Spleen (tissue), 11 donors: Measurements from ENCODE around the gene TRPV2. TPM values are rescaled to one million over a fixed set of nuclear protein-coding genes. Genes with fewer than 3 reads are reported as not detected.
A peak's percentile ranks its signal among the peaks of the same experiment; 100 is the strongest.
"Not testable (repeated sequence)": the region's sequence is repeated elsewhere in the genome, so short reads cannot be mapped to it uniquely, and the experiment has no call there.

Experiments
- DNase-seq: peaks from one replicate; pipeline ENCODE4 v3.0.0-alpha.2; 2020
- H3K27ac ChIP-seq, 8 donors: fragments of 200-600 bp; sonication (generic) in 7 of 8; 1 replicate in 4 of 8; 2 replicates in 4 of 8; pipeline versions ENCODE4 v1.5.0 to v1.8.0; 2016 to 2021; ENCODE audit warnings: inconsistent platforms in 4 of 8, mild to moderate bottlenecking in 4 of 8, moderate library complexity in 1 of 8
- H3K27me3 ChIP-seq, 7 donors: fragments of 200-600 bp; sonication (generic) in 6 of 7; replicated peaks in 1 of 7; 1 replicate in 4 of 7; 2 replicates in 3 of 7; pipeline versions ENCODE4 v1.5.0 to v1.8.0; 2016 to 2021; ENCODE audit warnings: inconsistent platforms in 3 of 7, mild to moderate bottlenecking in 1 of 7
- H3K36me3 ChIP-seq, 6 donors: fragments of 200-600 bp; sonication (generic) in 5 of 6; 1 replicate in 4 of 6; 2 replicates in 2 of 6; pipeline versions ENCODE4 v1.5.0 to v1.8.0; 2016 to 2021; ENCODE audit warnings: inconsistent platforms in 2 of 6
- H3K4me1 ChIP-seq, 6 donors: fragments of 200-600 bp; sonication (generic) in 5 of 6; 1 replicate in 3 of 6; 2 replicates in 3 of 6; pipeline versions ENCODE4 v1.5.0 to v1.8.0; 2016 to 2021; ENCODE audit warnings: inconsistent platforms in 3 of 6
- H3K4me3 ChIP-seq, 8 donors: fragments of 200-600 bp; sonication (generic) in 7 of 8; 1 replicate in 4 of 8; 2 replicates in 4 of 8; pipeline versions ENCODE4 v1.5.0 to v1.8.0; 2016 to 2021; ENCODE audit warnings: inconsistent platforms in 4 of 8, mild to moderate bottlenecking in 4 of 8, moderate library complexity in 2 of 8
- H3K9me3 ChIP-seq, 8 donors: fragments of 200-600 bp; sonication (generic) in 7 of 8; 1 replicate in 4 of 8; 2 replicates in 4 of 8; pipeline versions ENCODE4 v1.5.0 to v1.8.0; 2016 to 2021; ENCODE audit warnings: inconsistent platforms in 4 of 8
- POLR2A ChIP-seq, 3 donors: fragments of 450-650 bp; IDR thresholded peaks; one replicate each; pipeline ENCODE4 v1.5.1; 2017; ENCODE audit warnings: antibody characterized with exemption in 3 of 3, mild to moderate bottlenecking in 1 of 3
- POLR2AphosphoS5 ChIP-seq, 3 donors: sonication (generic); formaldehyde crosslinking; IDR thresholded peaks; one replicate each; pipeline ENCODE4 v1.5.1; 2017; ENCODE audit warnings: antibody characterized with exemption in 3 of 3
- WGBS, 5 donors: extraction: QIAGEN DNeasy Blood & Tissue Kit in 3 of 5; methylation state at CpG; one replicate each; pipeline versions ENCODE4 v1.1.5 to v1.1.7; 2013 to 2018; 5-methylcytosine and 5-hydroxymethylcytosine counted together
- intact Hi-C: fragments of 100-400 bp; cut with DNase I; formaldehyde crosslinking; loops from one replicate; pipeline ENCODE4 v1.15.0; 2023; ENCODE audit warnings: low total_unique reads
- polyA plus RNA-seq, 3 donors: library from polyadenylated mRNA; stranded (reverse); fragments of 200-250 nt; gene quantifications; one replicate each; pipeline ENCODE4 v1.2.1, GENCODE V29; 2013
- total RNA-seq, 7 donors: library from RNA; depleted of rRNA in 3 of 7; stranded (reverse); fragments of >200 nt in 3 of 7; fragmentation: NEBNext Ultra II Directional in 4 of 7; extraction: Animal tissue kit (Norgen Biotek cat#: 25700) in 4 of 7; gene quantifications; one replicate each; pipeline versions ENCODE4 v1.1.0 to v1.2.1, GENCODE V29; 2016 to 2021
- TF ChIP-seq, protein P1 (sequence below), 11 experiments: fragments of 200-600 bp in 7 of 11; fragments of 450-650 bp in 4 of 11; sonication (generic) in 4 of 11; IDR thresholded peaks in 8 of 11; conservative IDR thresholded peaks in 3 of 11; 1 replicate in 7 of 11; 2 replicates in 4 of 11; pipeline versions ENCODE4 v1.4.0 to v1.8.0; 2016 to 2021; ENCODE audit warnings: antibody characterized with exemption in 11 of 11, inconsistent platforms in 4 of 11, mild to moderate bottlenecking in 1 of 11
- donor health status: healthy with polysubstance abuse.
- donor health status: DM: no; HTN: no; CAD: no; lungs with moderate emphysema.
- donor health status: DM: no; HTN: no; CAD: no.
- donor health status: Bipolar disorder and iron deficiency.
- donor health status: healthy.
- donor health status: DM: no; HTN: no; CAD: no.
- donor health status: DM: yes; HTN: yes; CAD: no.

The TRPV2 gene
- total and polyA plus RNA-seq, 10 donors, result 37.0 to 85.7 (median 52.6) TPM

DNA sequence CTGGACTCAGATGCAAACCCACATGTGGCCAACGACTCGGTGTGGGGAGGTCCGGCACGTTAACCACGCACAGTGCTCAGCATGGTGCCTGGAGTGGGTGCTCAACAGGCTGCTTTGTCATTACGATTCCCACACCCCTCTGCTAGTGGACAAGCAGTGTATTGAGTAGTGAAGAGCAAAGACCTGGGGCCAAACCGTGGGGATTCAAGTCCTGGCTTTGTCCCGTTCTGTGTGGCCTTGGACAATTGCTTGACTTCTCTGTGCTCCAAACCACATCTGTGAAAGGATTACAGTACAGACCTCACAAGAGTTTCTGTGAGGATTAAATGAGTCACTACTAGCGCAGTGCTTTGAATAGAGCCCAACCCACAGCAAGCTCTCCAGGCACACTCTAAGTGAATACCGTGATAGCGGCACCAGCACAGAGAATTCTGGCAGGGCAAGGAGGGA lies 33.8 kb downstream of the TRPV2 start:
- H3K4me3 ChIP-seq, result no peak overlapping the region
- no peaks in the 10 kb centered on the region for H3K9me3 ChIP-seq
- intact Hi-C loops, result no loop called here
- TF ChIP-seq, protein P1, sequence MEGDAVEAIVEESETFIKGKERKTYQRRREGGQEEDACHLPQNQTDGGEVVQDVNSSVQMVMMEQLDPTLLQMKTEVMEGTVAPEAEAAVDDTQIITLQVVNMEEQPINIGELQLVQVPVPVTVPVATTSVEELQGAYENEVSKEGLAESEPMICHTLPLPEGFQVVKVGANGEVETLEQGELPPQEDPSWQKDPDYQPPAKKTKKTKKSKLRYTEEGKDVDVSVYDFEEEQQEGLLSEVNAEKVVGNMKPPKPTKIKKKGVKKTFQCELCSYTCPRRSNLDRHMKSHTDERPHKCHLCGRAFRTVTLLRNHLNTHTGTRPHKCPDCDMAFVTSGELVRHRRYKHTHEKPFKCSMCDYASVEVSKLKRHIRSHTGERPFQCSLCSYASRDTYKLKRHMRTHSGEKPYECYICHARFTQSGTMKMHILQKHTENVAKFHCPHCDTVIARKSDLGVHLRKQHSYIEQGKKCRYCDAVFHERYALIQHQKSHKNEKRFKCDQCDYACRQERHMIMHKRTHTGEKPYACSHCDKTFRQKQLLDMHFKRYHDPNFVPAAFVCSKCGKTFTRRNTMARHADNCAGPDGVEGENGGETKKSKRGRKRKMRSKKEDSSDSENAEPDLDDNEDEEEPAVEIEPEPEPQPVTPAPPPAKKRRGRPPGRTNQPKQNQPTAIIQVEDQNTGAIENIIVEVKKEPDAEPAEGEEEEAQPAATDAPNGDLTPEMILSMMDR (IDR thresholded peaks at IDR 0.05 in 8 of 11, conservative IDR thresholded peaks at IDR 0.05 in 3 of 11), result no peak
- peak in 1 of 3 donors; percentile 36 for TF ChIP-seq POLR2AphosphoS5 (IDR thresholded peaks at IDR 0.05)
- no peaks in the 10 kb centered on the region for H3K27me3 ChIP-seq
- 82 to 89% (median 83%) methylated on average over 9 to 11 of the region's 11 CpGs for WGBS, 5 donors
- peak overlapping the region in 2 of 8 donors; percentile 22 to 42 for H3K27ac ChIP-seq
- H3K36me3 ChIP-seq, result peaks cover 0 to 73% (median 24%) of the 10 kb centered on the region in 6 donors
- no peak for DNase-seq
- H3K4me1 ChIP-seq, result peaks cover 4 to 57% (median 30%) of the 10 kb centered on the region in 6 donors

DNA sequence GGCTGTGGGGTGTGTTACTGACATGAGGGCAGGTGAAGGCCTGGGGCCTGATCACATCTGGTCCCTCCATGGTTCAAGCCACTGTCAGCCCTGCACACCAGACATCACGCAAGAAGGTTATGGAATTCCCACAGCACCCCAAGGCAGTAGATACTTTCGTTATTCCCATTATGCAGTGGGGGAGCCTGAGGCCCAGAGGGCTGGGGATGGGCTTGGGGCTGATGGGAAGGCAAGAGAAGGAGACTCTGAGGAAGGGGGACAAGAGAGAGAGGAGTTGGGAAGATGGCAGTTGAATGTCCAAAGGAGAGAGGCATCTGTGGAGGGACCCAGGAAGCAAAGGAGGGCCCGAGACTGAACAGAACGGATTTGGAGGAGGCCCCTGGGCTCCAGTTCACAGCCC lies 34.7 kb downstream of the TRPV2 start:
- no peak overlapping the region for H3K27ac ChIP-seq
- 83 to 95% (median 89%) methylated on average over 4 of the region's 4 CpGs for WGBS, 5 donors
- peaks cover 0 to 49% (median 22%) of the 10 kb centered on the region in 6 donors for H3K4me1 ChIP-seq
- no peaks in the 10 kb centered on the region for H3K27me3 ChIP-seq
- intact Hi-C loops, result loop anchor here (5.0 kb wide), 1 partner anchor 72 kb away; no protein-coding TSS in a partner anchor
- no peaks in the 10 kb centered on the region for H3K9me3 ChIP-seq
- TF ChIP-seq, protein P1 (IDR thresholded peaks at IDR 0.05 in 8 of 11, conservative IDR thresholded peaks at IDR 0.05 in 3 of 11), result no peak
- no peak for TF ChIP-seq POLR2AphosphoS5 (IDR thresholded peaks at IDR 0.05)
- no peak for TF ChIP-seq POLR2A (IDR thresholded peaks at IDR 0.05)
- H3K4me3 ChIP-seq, result no peak overlapping the region
- H3K36me3 ChIP-seq, result peaks cover 0 to 64% (median 17%) of the 10 kb centered on the region in 6 donors
- DNase-seq, result no peak

DNA sequence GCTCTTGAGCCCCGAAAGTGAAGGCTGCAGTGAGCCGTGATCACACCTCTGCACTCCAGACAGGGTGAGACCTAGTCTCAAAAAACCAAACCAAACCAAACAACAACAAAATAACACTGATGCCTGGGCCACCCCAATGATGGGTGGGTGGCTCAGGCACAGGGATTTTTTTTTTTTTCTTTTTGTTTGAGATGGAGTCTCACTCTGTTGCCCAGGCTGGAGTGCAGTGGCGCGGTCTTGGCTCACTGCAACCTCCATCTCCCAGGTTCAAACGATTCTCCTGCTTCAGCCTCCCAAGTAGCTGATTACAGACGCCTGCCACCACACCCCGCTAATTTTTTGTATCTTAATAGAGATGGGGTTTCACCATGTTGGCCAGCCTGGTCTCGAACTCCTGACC lies 36.9 kb downstream of the TRPV2 start:
- intact Hi-C loops, result loop anchor here (5.0 kb wide), 1 partner anchor 70 kb away; no protein-coding TSS in a partner anchor
- Histone ChIP-seq H3K4me1 (peaks cover 0 to 28% (median 13%) of the 10 kb centered on the region in 6 donors), H3K36me3 (peaks cover 0 to 50% (median 11%) of the 10 kb centered on the region in 6 donors)
- H3K27me3 ChIP-seq, H3K4me3 ChIP-seq, H3K9me3 ChIP-seq, H3K27ac ChIP-seq, DNase-seq: not testable (repeated sequence)
- WGBS, 5 donors, result 70 to 96% (median 73%) methylated on average over 8 of the region's 8 CpGs

GRCh38 chr17:16453493-16453851 lies 38.1 kb downstream of the TRPV2 start:
- Histone ChIP-seq H3K27ac (peak overlapping the region in 3 of 8 donors; percentile 28 to 45 (median 34)), H3K4me3 (no peak overlapping the region), H3K27me3 (no peaks in the 10 kb centered on the region), H3K4me1 (peaks cover 0 to 23% (median 10%) of the 10 kb centered on the region in 6 donors), H3K9me3 (no peaks in the 10 kb centered on the region), H3K36me3 (peaks cover 0 to 50% (median 7%) of the 10 kb centered on the region in 6 donors)
- WGBS, 5 donors, result 80 to 92% (median 86%) methylated on average over 4 of the region's 4 CpGs
- no peak for TF ChIP-seq POLR2AphosphoS5 (IDR thresholded peaks at IDR 0.05)
- TF ChIP-seq, protein P1 (IDR thresholded peaks at IDR 0.05 in 8 of 11, conservative IDR thresholded peaks at IDR 0.05 in 3 of 11), result peak in 2 of 11 experiments; percentile 0 to 9
- TF ChIP-seq POLR2A (IDR thresholded peaks at IDR 0.05), result no peak
- DNase-seq, result no peak
- intact Hi-C loops, result loop anchor here (5.0 kb wide), 1 partner anchor 69 kb away; no protein-coding TSS in a partner anchor
